Measurements from ENCODE around the gene HPS1.
"Not testable (repeated sequence)": the region's sequence is repeated elsewhere in the genome, so short reads cannot be mapped to it uniquely, and the experiment has no call there.

Gene HPS1

GRCh38 chr10:98384531-98385133 is 62.1 kb downstream of the HPS1 start:
- no peak for DNase-seq

GRCh38 chr10:98383869-98384268 is 62.9 kb downstream of the HPS1 start:
- no peak for DNase-seq

DNA sequence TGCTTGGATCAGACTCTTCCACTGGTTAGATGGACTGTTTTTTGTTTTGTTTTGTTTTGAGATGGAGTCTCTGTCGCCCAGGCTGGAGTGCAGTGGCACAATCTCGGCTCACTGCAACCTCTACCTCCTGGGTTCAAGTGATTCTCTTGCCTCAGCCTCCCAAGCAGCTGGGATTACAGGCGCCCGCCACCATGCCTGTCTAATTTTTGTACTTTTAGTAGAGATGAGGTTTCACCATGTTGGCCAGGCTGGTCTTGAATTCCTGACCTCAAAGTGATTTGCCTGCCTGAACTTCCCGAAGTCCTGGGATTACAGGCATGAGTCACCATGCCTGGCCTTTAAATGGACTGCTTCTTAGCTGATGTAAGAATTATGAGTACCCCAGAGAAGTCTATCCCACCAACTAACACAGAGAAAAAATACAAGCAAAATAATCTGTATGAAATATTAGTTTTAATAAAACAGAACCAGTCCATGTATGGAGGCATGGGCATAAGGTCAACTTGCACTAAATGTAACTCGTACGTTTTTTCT is 63.5 kb downstream of the HPS1 start:
- DNase-seq: not testable (repeated sequence)

DNA sequence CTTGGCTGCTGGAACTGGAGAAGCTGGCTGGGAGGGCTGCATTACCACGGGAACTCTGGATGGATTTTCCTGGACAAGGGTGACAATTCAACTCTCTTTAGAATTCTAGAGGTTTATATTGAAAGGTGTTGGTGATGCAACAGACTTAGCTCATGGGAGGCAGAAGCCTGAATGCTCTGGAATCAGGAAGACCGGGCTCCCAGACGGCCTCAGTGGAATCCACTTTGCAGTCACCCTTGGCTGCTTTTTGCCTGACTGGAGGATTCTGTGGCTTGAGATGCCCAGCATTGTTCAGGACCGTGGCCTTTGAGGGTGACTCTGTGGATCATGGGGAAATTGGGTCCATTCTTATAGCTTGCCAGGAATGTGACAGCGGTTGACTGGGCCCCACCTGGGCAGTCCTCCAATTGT is 64.0 kb downstream of the HPS1 start:
- DNase-seq: no peak

DNA sequence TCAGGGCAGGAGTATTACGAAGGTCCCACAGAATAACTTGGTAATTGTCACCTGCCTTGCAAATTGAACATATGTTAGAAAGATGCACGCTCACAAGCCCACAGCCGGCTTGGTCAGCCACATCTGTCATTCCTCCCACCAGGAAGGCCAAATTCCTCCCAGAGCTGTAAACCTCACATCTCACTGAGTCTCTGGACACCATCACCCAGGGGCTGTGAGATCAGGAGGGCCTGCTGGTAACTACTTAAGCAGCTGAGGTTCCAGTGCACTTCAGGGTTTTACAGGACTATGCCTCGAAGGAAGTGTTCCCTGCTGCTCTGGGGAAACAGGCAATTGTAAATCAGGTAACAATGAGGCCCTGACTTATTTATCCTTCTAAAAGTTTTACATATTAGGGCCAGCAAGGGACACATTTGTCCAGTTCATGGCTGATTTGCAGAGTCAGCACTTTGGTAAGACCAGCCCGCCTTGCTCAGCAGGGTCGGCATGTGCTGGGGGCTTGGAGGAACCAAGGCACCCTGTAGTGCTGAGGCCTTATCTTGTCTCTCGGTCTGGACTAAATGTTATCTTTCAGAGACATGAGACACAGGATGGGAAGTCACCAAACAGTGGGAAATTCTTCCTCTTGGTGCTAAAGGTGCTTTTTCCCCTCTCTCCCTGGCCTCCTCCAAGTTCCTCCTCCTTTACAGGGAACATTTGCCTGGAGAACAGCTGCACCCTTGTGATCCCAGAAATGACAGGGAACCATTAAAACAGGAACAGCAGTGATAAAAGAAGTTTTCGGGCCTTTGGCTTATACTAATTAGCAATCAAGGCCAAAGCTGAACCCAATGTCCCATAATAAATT is 66.0 kb downstream of the HPS1 start:
- no peak for DNase-seq

- no peak for DNase-seq
These were observed 68.0 kb downstream of the HPS1 start for GRCh38 chr10:98378722-98379121.

DNA sequence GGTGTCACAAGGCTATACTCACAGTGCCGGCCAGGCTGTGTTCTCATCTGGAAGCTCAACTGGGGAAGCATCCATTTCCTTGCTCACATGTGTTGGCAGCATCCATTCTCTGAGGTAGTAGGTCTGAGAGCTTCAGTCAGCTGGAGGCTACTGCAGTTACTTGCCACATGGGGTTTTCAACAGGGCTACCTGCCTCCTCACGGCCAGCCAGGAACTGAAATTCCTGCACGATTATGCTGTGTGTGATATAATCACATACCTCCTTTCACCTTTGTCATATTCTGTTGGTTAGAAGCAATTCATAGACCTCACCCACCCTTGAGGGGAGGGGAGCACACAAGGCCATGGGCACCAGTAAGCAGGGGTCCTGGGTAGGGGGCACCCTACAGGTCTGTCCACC is 69.2 kb downstream of the HPS1 start:
- DNase-seq: no peak

DNA sequence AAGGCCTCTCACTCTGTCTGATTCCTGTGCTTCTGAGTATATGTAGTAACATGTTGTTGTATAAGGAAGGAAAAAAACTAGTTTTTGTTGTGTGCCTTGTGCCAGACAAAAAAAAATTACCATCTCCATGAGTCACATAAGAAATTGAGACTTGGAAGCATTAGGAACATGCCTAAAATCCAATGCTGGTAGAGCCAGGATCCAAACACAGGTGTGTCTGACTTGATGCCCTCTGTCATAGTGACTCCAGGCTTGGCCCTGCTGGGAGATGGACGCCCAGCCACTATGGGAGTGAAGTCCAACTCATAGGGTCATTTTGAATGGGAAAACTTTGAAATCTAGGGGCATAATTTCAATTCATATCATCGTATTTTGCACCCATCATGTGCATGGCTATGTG is 69.7 kb downstream of the HPS1 start:
- no peak for DNase-seq

DNA sequence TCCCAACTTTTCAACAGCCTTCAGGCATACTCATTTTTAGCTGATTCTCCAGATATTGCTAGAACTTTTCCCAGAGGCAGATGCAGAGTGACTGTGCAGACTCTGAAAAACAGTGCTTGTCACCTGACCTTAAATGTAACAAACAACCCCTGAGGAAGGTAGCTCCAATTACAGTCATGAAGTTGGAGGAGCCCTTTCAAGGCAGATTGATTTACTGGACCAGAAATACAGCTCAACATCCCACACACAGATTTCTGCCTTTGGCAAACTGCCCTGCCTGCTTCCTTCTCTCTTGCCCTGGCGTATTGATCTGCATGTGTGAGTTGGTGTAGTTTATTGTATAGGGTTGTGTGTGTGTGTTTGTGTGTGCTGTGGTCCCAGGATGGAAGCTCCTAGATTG is 70.2 kb downstream of the HPS1 start:
- no peak for DNase-seq

DNA sequence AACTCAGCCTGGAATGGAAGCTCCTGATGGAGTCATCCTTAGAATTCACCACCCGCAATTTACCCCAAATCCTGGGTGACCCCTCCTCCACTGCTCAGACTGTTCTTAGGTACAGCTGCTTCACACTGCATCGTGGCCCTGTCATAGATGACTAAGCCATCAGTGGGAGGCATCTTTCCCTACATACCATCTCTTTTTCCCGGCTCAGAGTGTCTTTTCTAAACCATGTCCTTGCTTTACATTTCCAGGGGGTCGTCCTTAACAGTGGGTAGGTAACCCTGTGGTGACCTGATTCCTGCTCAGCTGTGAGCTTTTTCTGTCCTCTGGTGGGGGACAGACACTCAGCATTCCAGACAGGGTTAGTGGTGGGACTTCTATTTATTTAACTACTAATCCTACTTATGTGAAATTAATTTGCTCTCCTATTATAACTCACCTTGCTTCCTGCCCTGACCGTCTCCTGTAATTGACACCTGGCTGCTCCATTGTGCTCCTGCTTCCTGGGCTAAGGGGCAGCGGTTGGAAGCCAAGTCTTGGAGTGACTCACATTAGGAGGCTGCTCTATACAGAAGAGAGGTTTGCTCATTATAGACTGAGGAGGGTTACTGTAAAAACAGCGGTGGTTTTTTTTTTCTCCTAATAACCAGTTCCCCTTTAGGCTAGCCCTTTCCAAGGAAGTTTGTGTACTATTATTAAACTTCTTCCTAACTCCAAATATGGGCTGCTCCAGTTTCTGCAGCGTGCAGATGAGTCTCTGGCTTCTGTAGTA is 72.3 kb downstream of the HPS1 start:
- no peak for DNase-seq

DNA sequence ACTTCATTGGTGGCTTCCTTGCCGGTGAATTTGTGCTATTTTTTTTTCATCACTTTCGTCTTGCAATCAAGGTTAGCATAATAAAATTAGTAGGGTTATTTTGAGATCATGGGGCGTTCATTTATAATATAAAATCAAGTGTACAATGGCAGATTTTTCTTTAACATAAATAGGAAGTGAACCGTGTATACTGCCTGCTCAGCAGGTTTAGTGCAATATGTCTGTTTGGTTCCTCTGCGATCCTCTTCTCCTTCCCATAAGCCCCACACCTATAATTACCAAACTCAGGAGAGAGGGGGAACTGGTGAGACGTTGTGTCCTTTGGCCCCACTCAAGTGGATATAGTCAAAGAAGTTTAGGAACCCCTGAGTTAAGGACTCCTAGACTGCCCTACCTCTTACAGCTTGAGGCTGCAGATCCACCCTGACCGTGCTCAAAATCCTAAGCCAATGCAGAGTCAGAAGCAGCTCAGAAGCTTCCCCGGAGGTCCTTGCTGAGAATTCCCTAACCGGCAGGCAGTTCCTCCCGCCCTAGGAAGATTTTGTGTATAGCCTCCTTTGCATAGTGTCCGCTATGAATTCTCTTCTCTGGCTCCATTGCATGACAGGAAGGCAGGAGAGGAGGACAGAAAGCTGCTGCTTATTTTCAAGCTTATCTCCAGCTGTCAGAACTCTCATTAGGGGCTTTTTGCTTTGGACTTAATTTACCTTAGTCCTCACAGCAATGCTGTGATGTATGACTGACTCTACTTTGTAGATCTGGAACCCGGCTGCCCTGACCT is 73.3 kb downstream of the HPS1 start:
- no peak for DNase-seq

DNA sequence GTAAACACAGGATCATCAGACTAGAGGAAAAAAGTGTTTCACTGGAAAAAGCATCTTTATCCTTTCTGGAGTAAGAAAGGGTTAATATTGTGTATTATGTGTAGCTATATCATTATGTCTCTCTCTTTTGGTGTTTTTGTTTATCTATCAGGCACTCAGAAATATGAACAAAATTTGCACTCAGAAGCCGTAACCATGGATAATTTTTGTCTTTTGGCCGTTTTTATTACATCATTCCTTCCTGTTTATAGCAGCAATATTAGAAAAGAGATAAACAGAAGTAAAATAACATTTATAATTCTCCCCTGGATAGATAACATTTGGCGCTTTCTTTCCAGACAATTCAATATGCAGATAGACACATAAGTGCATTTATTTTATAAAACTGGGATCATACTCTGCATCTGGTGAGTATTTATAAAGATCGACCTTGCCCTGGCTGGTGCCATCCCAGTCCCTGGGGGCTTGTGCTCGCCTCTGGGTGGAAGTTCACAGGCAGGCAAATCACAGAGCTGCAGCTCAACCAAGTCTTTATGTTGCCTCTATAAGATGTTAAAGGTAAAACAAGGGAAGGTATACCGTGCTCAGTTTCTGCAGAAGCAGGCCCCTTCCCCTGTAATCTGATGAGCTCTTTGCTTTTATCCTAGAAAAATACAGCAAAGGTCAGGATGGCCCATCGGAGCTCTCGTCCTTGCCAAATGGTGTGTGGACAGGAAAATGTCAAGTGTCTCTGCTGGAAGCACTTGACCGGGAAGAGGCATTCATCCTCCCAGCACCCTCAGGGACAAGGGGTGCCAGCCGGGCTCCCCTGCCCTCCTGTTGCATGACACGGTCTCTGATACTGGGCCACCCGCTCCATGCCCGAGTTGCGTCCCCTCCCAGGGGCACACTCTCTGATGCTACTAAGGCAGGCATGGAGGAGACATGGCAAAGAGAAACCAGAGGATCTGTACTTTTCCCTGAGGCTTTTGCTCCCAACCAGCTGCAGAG is 75.6 kb downstream of the HPS1 start:
- no peak for DNase-seq

GRCh38 chr10:98369801-98370200 is 76.9 kb downstream of the HPS1 start:
- DNase-seq: no peak

DNA sequence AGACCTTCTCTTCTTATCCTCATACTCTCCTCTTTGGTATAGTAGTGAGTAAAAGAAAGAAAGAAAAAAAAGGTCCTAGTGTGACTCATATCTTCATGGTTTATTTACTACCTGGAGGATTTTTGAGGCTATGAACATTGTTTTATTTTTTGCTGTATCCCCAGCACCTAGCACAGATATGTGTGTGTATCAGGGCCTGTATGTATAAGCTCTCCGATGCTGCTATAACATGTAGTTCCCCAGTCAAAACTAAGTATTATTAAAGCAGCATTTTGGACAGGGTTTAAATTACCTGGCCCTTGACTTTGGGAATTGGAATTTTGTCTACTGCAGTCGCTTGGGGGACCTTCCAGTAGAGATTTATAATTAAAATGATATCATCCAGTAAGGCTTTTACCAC is 78.1 kb downstream of the HPS1 start:
- no peak for DNase-seq

GRCh38 chr10:98367604-98368451 is 78.9 kb downstream of the HPS1 start:
- no peak for DNase-seq
